ENCODE results near the gene SRGAP2C. TPM values are rescaled to one million over a fixed set of nuclear protein-coding genes. Genes with fewer than 3 reads are reported as not detected.
"Not testable (repeated sequence)": the region's sequence is repeated elsewhere in the genome, so short reads cannot be mapped to it uniquely, and the experiment has no call there.

Gene SRGAP2C
- polyA plus RNA-seq, 5 donors: 12.6 to 15.6 (median 15.2) TPM

GRCh38 chr1:121332141-121332540 is 147.4 kb downstream of the SRGAP2C start:
- DNase-seq: not testable (repeated sequence)

- DNase-seq: not testable (repeated sequence)
Observed at GRCh38 chr1:121332599-121333562, 148.1 kb downstream of the SRGAP2C start.

GRCh38 chr1:121337958-121338357 is 153.2 kb downstream of the SRGAP2C start:
- DNase-seq: not testable (repeated sequence)

GRCh38 chr1:121339611-121340010 is 154.8 kb downstream of the SRGAP2C start:
- not testable (repeated sequence) for DNase-seq

- not testable (repeated sequence) for DNase-seq
Observed at GRCh38 chr1:121343311-121343906, 158.6 kb downstream of the SRGAP2C start.

- DNase-seq: not testable (repeated sequence)
Observed at GRCh38 chr1:121344355-121344754, 159.6 kb downstream of the SRGAP2C start.

- DNase-seq: not testable (repeated sequence)
Observed at GRCh38 chr1:121346654-121347053, 161.9 kb downstream of the SRGAP2C start.

GRCh38 chr1:121347476-121347875 is 162.7 kb downstream of the SRGAP2C start:
- DNase-seq: not testable (repeated sequence)

GRCh38 chr1:121348115-121348514 is 163.3 kb downstream of the SRGAP2C start:
- DNase-seq: not testable (repeated sequence)

- DNase-seq: not testable (repeated sequence)
Observed at GRCh38 chr1:121349332-121349967, 164.7 kb downstream of the SRGAP2C start.

- DNase-seq: not testable (repeated sequence)
Observed at GRCh38 chr1:121355711-121356420, 171.1 kb downstream of the SRGAP2C start.

GRCh38 chr1:121356819-121357218 is 172.0 kb downstream of the SRGAP2C start:
- not testable (repeated sequence) for DNase-seq

GRCh38 chr1:121360531-121360930 is 175.8 kb downstream of the SRGAP2C start:
- not testable (repeated sequence) for DNase-seq

GRCh38 chr1:121361451-121362233 is 176.9 kb downstream of the SRGAP2C start:
- not testable (repeated sequence) for DNase-seq

- DNase-seq: not testable (repeated sequence)
Observed at GRCh38 chr1:121362234-121362883, 177.6 kb downstream of the SRGAP2C start.

- DNase-seq: not testable (repeated sequence)
Observed at GRCh38 chr1:121365316-121365715, 180.5 kb downstream of the SRGAP2C start.

GRCh38 chr1:121365723-121366122 is 180.9 kb downstream of the SRGAP2C start:
- DNase-seq: not testable (repeated sequence)

- DNase-seq: not testable (repeated sequence)
Observed at GRCh38 chr1:121366171-121366570, 181.4 kb downstream of the SRGAP2C start.

GRCh38 chr1:121368910-121369309 is 184.1 kb downstream of the SRGAP2C start:
- not testable (repeated sequence) for DNase-seq

- not testable (repeated sequence) for DNase-seq
Observed at GRCh38 chr1:121369959-121370358, 185.2 kb downstream of the SRGAP2C start.
